BLaER1 (cell line): ENCODE measurements around the gene IGF1R.

ENCODE experiments used
- H3K27ac ChIP-seq: shearing (Covaris generic); formaldehyde crosslinking; 2 replicates; pipeline ENCODE4 v1.8.1; 2022
- H3K27me3 ChIP-seq: shearing (Covaris generic); formaldehyde crosslinking; 2 replicates; pipeline ENCODE4 v1.8.1; 2022
- H3K36me3 ChIP-seq: shearing (Covaris generic); formaldehyde crosslinking; 2 replicates; pipeline ENCODE4 v1.8.1; 2022
- H3K4me1 ChIP-seq: shearing (Covaris generic); formaldehyde crosslinking; 2 replicates; pipeline ENCODE4 v1.8.1; 2022
- H3K4me2 ChIP-seq: shearing (Covaris generic); formaldehyde crosslinking; 2 replicates; pipeline ENCODE4 v1.8.1; 2022
- H3K4me3 ChIP-seq: shearing (Covaris generic); formaldehyde crosslinking; 2 replicates; pipeline ENCODE4 v1.8.1; 2022
- H3K9ac ChIP-seq: shearing (Covaris generic); formaldehyde crosslinking; 2 replicates; pipeline ENCODE4 v1.8.1; 2022
- H3K9me3 ChIP-seq: shearing (Covaris generic); formaldehyde crosslinking; 2 replicates; pipeline ENCODE4 v1.8.1; 2022
- H4K20me1 ChIP-seq: shearing (Covaris generic); formaldehyde crosslinking; 2 replicates; pipeline ENCODE4 v1.8.1; 2022
- Cebpa-rat ChIP-seq: shearing (Covaris generic); IDR thresholded peaks from 2 replicates; pipeline ENCODE4 v1.8.1; 2022

IGF1R gene

GRCh38 chr15:98647026-98647773 lies 1.1 kb upstream of the IGF1R start:
- Histone ChIP-seq H3K36me3 (no peaks in the 10 kb centered on the region), H3K4me2 (peak overlapping the region; percentile 90), H3K4me3 (peak overlapping the region; percentile 99), H4K20me1 (peaks cover 24% of the 10 kb centered on the region), H3K27ac (peak overlapping the region; percentile 93), H3K4me1 (peaks cover 10% of the 10 kb centered on the region), H3K9ac (peak overlapping the region; percentile 89), H3K9me3 (no peaks in the 10 kb centered on the region), H3K27me3 (no peaks in the 10 kb centered on the region)
- TF ChIP-seq Cebpa-rat = no peak

GRCh38 chr15:98648654-98649471 lies 524 bp downstream of the IGF1R start:
- Histone ChIP-seq H3K27me3 (no peaks in the 10 kb centered on the region), H3K9ac (peak overlapping the region; percentile 99), H3K4me2 (peak overlapping the region; percentile 93), H3K4me1 (peaks cover 27% of the 10 kb centered on the region), H3K27ac (peak overlapping the region; percentile 97), H3K9me3 (no peaks in the 10 kb centered on the region), H3K4me3 (peak overlapping the region; percentile 99), H4K20me1 (peaks cover 41% of the 10 kb centered on the region), H3K36me3 (no peaks in the 10 kb centered on the region)
- TF ChIP-seq Cebpa-rat = no peak

GRCh38 chr15:98649472-98650416 lies 1.4 kb downstream of the IGF1R start:
- Histone ChIP-seq H3K27ac (peak overlapping the region; percentile 97), H3K27me3 (no peaks in the 10 kb centered on the region), H3K9me3 (no peaks in the 10 kb centered on the region), H3K4me1 (peaks cover 36% of the 10 kb centered on the region), H4K20me1 (peaks cover 49% of the 10 kb centered on the region), H3K36me3 (no peaks in the 10 kb centered on the region), H3K4me2 (peak overlapping the region; percentile 93), H3K4me3 (peak overlapping the region; percentile 99), H3K9ac (peak overlapping the region; percentile 99)
- TF ChIP-seq Cebpa-rat = no peak; the same call in 1 of the 2 replicates

DNA sequence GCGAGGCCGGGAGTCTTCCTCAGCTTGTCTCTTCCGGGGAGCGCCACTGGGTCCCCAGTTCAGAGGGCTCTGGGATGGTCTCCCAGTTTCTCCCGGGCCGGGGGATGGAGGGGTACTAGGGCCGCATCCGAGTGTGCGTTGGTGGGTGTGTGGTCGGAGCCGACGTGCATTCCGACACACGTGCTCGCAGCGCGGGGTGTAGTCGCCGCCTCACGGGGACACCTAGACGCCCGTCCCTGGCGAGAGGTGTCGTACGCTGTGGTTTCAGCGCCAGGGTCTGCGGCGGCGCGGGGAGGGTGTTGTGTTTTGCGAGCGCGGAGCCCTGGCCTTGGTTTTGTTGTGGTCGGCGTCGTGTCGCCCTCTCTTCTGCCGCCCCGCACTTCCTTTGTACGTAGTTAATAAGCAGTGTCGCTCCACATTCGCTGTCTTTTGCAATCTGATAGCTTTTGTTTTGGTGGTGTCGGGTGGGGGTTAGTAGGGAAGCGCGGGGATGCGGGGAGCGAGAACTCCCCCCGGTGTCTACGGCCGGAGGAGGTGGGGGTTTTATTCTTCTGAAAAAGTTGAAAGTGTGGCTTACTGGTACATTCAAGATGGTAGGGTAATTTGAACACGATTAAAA lies 2.2 kb downstream of the IGF1R start:
- no peaks in the 10 kb centered on the region for H3K36me3 ChIP-seq
- H3K4me3 ChIP-seq = peak overlapping the region; percentile 99
- TF ChIP-seq Cebpa-rat = no peak
- peak overlapping the region; percentile 99 for H3K9ac ChIP-seq
- H3K4me2 ChIP-seq = peak overlapping the region; percentile 93
- no peaks in the 10 kb centered on the region for H3K9me3 ChIP-seq
- H3K27me3 ChIP-seq = no peaks in the 10 kb centered on the region
- H3K27ac ChIP-seq = peak overlapping the region; percentile 97
- peaks cover 44% of the 10 kb centered on the region for H3K4me1 ChIP-seq
- H4K20me1 ChIP-seq = peaks cover 57% of the 10 kb centered on the region

DNA sequence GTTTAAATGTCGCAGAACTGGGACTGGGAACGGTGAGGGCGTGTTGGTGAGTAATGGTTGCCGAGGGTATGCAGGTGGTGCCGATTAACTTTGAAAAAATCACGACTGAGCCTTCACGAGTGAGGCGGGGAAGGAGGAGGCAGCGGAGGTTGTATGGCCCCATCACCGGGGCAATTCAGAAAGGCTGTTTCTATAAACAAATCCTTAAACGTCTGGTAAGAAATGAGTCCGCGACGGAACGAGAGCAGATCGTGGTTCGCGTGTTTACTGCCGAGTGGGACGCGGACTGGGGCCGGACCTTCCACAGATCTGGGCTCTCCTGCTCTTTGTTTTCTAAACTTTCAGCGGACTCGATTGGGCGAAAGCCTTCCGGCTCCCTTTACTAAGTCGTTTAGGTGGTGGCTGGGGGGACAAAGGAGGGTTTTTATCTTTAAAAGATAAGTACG lies 2.7 kb downstream of the IGF1R start:
- Histone ChIP-seq H3K4me1 (peaks cover 49% of the 10 kb centered on the region), H3K9me3 (no peaks in the 10 kb centered on the region), H3K4me2 (peak overlapping the region; percentile 93), H3K9ac (peak overlapping the region; percentile 99), H3K27ac (peak overlapping the region; percentile 97), H3K27me3 (no peaks in the 10 kb centered on the region), H3K4me3 (peak overlapping the region; percentile 99), H3K36me3 (no peaks in the 10 kb centered on the region; the same call in 1 of the 2 replicates), H4K20me1 (peaks cover 63% of the 10 kb centered on the region)
- TF ChIP-seq Cebpa-rat = no peak

GRCh38 chr15:98651581-98652220 lies 3.4 kb downstream of the IGF1R start:
- peak overlapping the region; percentile 99 for H3K9ac ChIP-seq
- H3K36me3 ChIP-seq = no peaks in the 10 kb centered on the region; the same call in 1 of the 2 replicates
- H3K27ac ChIP-seq = peak overlapping the region; percentile 97
- H3K4me1 ChIP-seq = peaks cover 50% of the 10 kb centered on the region
- H4K20me1 ChIP-seq = peaks cover 69% of the 10 kb centered on the region
- peak overlapping the region; percentile 99 for H3K4me3 ChIP-seq
- H3K27me3 ChIP-seq = no peaks in the 10 kb centered on the region
- peak overlapping the region; percentile 93 for H3K4me2 ChIP-seq
- no peak for TF ChIP-seq Cebpa-rat
- H3K9me3 ChIP-seq = no peaks in the 10 kb centered on the region

DNA sequence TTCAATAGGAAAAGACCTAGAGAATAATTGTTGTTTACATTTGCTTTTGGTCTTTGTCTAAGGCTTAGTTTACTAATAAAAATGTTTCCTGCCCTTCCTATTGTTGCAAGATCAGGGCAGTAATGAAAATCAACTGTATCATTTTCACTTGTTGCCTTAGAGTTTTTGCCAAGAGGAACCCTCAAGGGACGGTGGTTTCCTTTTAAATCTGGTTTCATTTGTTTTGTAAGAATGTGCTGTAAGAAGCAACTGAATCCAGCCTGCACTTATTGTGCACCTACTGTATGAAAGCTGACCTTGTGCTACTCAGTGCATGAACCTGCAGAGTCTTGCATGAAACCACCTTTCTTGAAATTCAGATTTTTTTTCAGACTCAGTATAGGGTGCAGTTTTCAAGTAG lies 5.3 kb downstream of the IGF1R start:
- H3K36me3 ChIP-seq = no peaks in the 10 kb centered on the region; the same call in 1 of the 2 replicates
- H3K4me3 ChIP-seq = peak overlapping the region; percentile 99
- H4K20me1 ChIP-seq = peaks cover 89% of the 10 kb centered on the region
- no peaks in the 10 kb centered on the region for H3K9me3 ChIP-seq
- peak overlapping the region; percentile 97 for H3K27ac ChIP-seq
- no peaks in the 10 kb centered on the region for H3K27me3 ChIP-seq
- H3K9ac ChIP-seq = peak overlapping the region; percentile 99
- H3K4me1 ChIP-seq = peaks cover 66% of the 10 kb centered on the region
- peak overlapping the region; percentile 93 for H3K4me2 ChIP-seq
- no peak for TF ChIP-seq Cebpa-rat

DNA sequence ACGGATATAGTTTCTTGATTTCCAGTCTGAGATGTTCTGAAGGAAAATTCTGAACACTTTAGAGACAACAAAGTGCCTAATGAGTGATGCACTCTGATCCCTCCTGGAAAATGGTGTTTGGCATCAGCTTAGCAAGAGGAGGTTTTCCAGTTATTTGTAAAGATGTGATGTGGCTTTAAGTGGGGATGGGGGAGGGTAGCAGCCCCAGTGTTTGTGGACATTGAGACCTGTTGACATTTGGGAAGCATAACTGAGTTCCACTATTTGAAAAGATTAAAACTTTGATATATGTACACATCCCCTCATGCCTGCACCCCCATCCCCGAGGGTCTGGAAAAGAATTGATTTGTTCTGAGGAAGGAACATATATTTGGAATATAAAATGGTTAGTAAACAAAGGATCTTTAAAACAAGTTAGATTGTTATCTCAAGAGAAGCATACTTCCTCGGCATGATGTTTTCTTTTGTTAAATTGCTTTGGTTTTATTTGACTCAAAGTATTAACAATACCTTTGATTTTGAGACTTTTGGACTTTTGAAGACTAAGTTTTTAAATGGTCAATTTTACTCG lies 6.5 kb downstream of the IGF1R start:
- Histone ChIP-seq H3K36me3 (no peaks in the 10 kb centered on the region; the same call in 1 of the 2 replicates), H3K4me1 (peaks cover 78% of the 10 kb centered on the region), H3K4me2 (peak overlapping the region; percentile 93), H3K4me3 (no peak overlapping the region), H3K27me3 (no peaks in the 10 kb centered on the region), H3K27ac (no peak overlapping the region), H4K20me1 (peaks cover 96% of the 10 kb centered on the region), H3K9me3 (no peaks in the 10 kb centered on the region), H3K9ac (0 out of 2 replicates have a peak overlapping the region, but pooled peaks have one; percentile 2)
- TF ChIP-seq Cebpa-rat = no peak
